CD14-positive monocyte (primary cell): Measurements from ENCODE around the gene HOXB4. TPM values are rescaled to one million over a fixed set of nuclear protein-coding genes. Genes with fewer than 3 reads are reported as not detected.

ENCODE experiments used
- DNase-seq, 3 donors: peaks; one replicate each; pipeline ENCODE4 v3.0.0-alpha.2; 2011 to 2022
- H2AFZ ChIP-seq: 2 replicates; pipeline ENCODE4 v1.6.0; 2012; ENCODE audit warnings: mild to moderate bottlenecking, low read depth, low read length, inconsistent platforms; ENCODE audit not compliant: insufficient read depth, poor library complexity, severe bottlenecking
- H3K27ac ChIP-seq, 2 donors: 1 replicate in 1 of 2; 2 replicates in 1 of 2; pipeline ENCODE4 v1.5.1; 2012 to 2013; ENCODE audit warnings: low read length in 2 of 2, control low read depth in 1 of 2, inconsistent platforms in 1 of 2, low read depth in 1 of 2, mild to moderate bottlenecking in 1 of 2
- H3K27me3 ChIP-seq, 2 donors: one replicate each; pipeline versions ENCODE4 v1.6.0 to v1.6.1; 2011 to 2013; ENCODE audit warnings: low read length in 2 of 2; ENCODE audit not compliant: control insufficient read depth in 2 of 2, insufficient read depth in 2 of 2
- H3K36me3 ChIP-seq, 2 donors: replicated peaks in 1 of 2; 1 replicate in 1 of 2; 2 replicates in 1 of 2; pipeline versions ENCODE4 v1.5.1 to v1.6.1; 2012 to 2013; ENCODE audit warnings: low read length in 2 of 2, control low read depth in 1 of 2, inconsistent platforms in 1 of 2, mild to moderate bottlenecking in 1 of 2; ENCODE audit not compliant: insufficient read depth in 2 of 2, control insufficient read depth in 1 of 2
- H3K4me1 ChIP-seq, 2 donors: 1 replicate in 1 of 2; 2 replicates in 1 of 2; pipeline versions ENCODE4 v1.5.1 to v1.6.1; 2012 to 2013; ENCODE audit warnings: low read length in 2 of 2, control low read depth in 1 of 2, inconsistent platforms in 1 of 2, mild to moderate bottlenecking in 1 of 2, moderate library complexity in 1 of 2; ENCODE audit not compliant: insufficient read depth in 2 of 2, control insufficient read depth in 1 of 2
- H3K4me2 ChIP-seq: replicated peaks from 2 replicates; pipeline ENCODE3; 2012; ENCODE audit warnings: low read length, moderate library complexity, mild to moderate bottlenecking; ENCODE audit not compliant: poor library complexity, severe bottlenecking; ENCODE audit errors: extremely low read depth
- H3K4me3 ChIP-seq, 3 experiments: fragments of 200-600 bp in 1 of 3; sonication (generic) in 1 of 3; replicated peaks in 1 of 3; 1 replicate in 2 of 3; 2 replicates in 1 of 3; pipeline ENCODE4 v1.5.1; 2011 to 2013; ENCODE audit warnings: low read length in 3 of 3, mild to moderate bottlenecking in 3 of 3, control low read depth in 2 of 3, low read depth in 2 of 3, inconsistent platforms in 1 of 3, moderate library complexity in 1 of 3
- H3K79me2 ChIP-seq: 2 replicates; pipeline ENCODE4 v1.6.0; 2012; ENCODE audit warnings: mild to moderate bottlenecking, control low read depth, inconsistent platforms, low read length, moderate library complexity; ENCODE audit not compliant: insufficient read depth
- H3K9ac ChIP-seq: 2 replicates; pipeline ENCODE4 v1.6.0; 2017; ENCODE audit warnings: low read length, mild to moderate bottlenecking; ENCODE audit not compliant: insufficient read depth, poor library complexity, severe bottlenecking
- H3K9me3 ChIP-seq, 2 donors: replicated peaks in 1 of 2; 1 replicate in 1 of 2; 2 replicates in 1 of 2; pipeline versions ENCODE4 v1.5.1 to v1.6.1; 2012 to 2013; ENCODE audit warnings: low read length in 2 of 2, control low read depth in 1 of 2; ENCODE audit not compliant: control insufficient read depth in 1 of 2, insufficient read depth in 1 of 2
- H4K20me1 ChIP-seq: 2 replicates; pipeline ENCODE4 v1.6.0; 2012; ENCODE audit warnings: mild to moderate bottlenecking, low read length, control low read depth, moderate library complexity; ENCODE audit not compliant: insufficient read depth
- H3K27ac Mint-ChIP-seq, 7 donors: one replicate each; pipeline ENCODE4 v1.8.0; 2020; ENCODE audit warnings: mild to moderate bottlenecking in 7 of 7, mixed read lengths in 7 of 7, moderate library complexity in 6 of 7, inconsistent platforms in 2 of 7
- H3K27me3 Mint-ChIP-seq, 3 donors: one replicate each; pipeline ENCODE4 v1.8.0; 2021 to 2022; ENCODE audit warnings: low read depth in 3 of 3, mild to moderate bottlenecking in 3 of 3, mixed read lengths in 3 of 3, moderate library complexity in 3 of 3, inconsistent platforms in 1 of 3
- H3K36me3 Mint-ChIP-seq, 2 donors: one replicate each; pipeline ENCODE4 v1.8.0; 2020; ENCODE audit warnings: mixed read lengths in 2 of 2, inconsistent platforms in 1 of 2, mild to moderate bottlenecking in 1 of 2
- H3K4me1 Mint-ChIP-seq: one replicate; pipeline ENCODE4 v1.8.0; 2020; ENCODE audit warnings: mild to moderate bottlenecking, mixed read lengths
- H3K4me3 Mint-ChIP-seq, 2 donors: one replicate each; pipeline ENCODE4 v1.8.0; 2020; ENCODE audit warnings: mild to moderate bottlenecking in 2 of 2, mixed read lengths in 2 of 2, moderate library complexity in 1 of 2
- H3K9me3 Mint-ChIP-seq, 7 donors: one replicate each; pipeline ENCODE4 v1.8.0; 2020 to 2022; ENCODE audit warnings: mixed read lengths in 7 of 7, mild to moderate bottlenecking in 6 of 7, moderate library complexity in 6 of 7, inconsistent platforms in 2 of 7
- CTCF ChIP-seq: fragments of 200-600 bp; IDR thresholded peaks from one replicate; pipeline ENCODE4 v1.8.0; 2022; ENCODE audit warnings: antibody characterized with exemption, mild to moderate bottlenecking
- WGBS: methylation state at CpG from one replicate; pipeline ENCODE4 v1.1.5; 2013; ENCODE audit warnings: missing lambda C conversion rate; ENCODE audit not compliant: insufficient coverage; 5-methylcytosine and 5-hydroxymethylcytosine counted together
- intact Hi-C, 2 donors: fragments of 100-400 bp; cut with micrococcal nuclease; formaldehyde crosslinking; loops; one replicate each; pipeline versions ENCODE4 v1.15.0 to v1.15.1; 2023
- polyA plus RNA-seq, 3 donors: library from polyadenylated mRNA; depleted of rRNA in 1 of 3; unstranded in 2 of 3; stranded (reverse) in 1 of 3; fragments of 300-500 nt in 2 of 3; fragments of >200 nt in 1 of 3; fragmentation: Illumina TruSeq in 2 of 3; gene quantifications; 1 replicate in 2 of 3; 2 replicates in 1 of 3; pipeline ENCODE4 v1.2.3, GENCODE V29; 2012 to 2021

HOXB4 gene
- polyA plus RNA-seq, 3 donors = 0.16 TPM; not detected in 2

- Histone ChIP-seq H2AFZ (no peak overlapping the region), H3K9ac (no peak overlapping the region), H3K27me3 (peaks cover 21 to 48% of the 10 kb centered on the region in 2 donors), H4K20me1 (no peaks in the 10 kb centered on the region), H3K4me2 (no peak overlapping the region), H3K4me3 (no peak overlapping the region), H3K79me2 (no peaks in the 10 kb centered on the region), H3K9me3 (no peaks in the 10 kb centered on the region), H3K4me1 (peaks cover 11 to 21% of the 10 kb centered on the region in 2 donors), H3K36me3 (no peaks in the 10 kb centered on the region), H3K27ac (no peak overlapping the region)
- peaks cover 0 to 11% (median 0%) of the 10 kb centered on the region in 7 donors for H3K9me3 Mint-ChIP-seq
- peaks cover 22% of the 10 kb centered on the region for H3K4me1 Mint-ChIP-seq
- intact Hi-C loops = no loop called here
- no peak overlapping the region for H3K4me3 Mint-ChIP-seq
- H3K27me3 Mint-ChIP-seq = peaks cover 54 to 57% (median 56%) of the 10 kb centered on the region in 3 donors
- WGBS = 94% methylated on average over 2 of the region's 11 CpGs
- DNase-seq = no peak
- no peak for TF ChIP-seq CTCF
- H3K36me3 Mint-ChIP-seq = peaks cover 2 to 10% of the 10 kb centered on the region in 2 donors
- no peak overlapping the region for H3K27ac Mint-ChIP-seq
Measured at GRCh38 chr17:48552466-48553189, 25.5 kb downstream of the HOXB4 start.

- Histone ChIP-seq H3K27ac (no peak overlapping the region), H3K4me1 (peaks cover 13 to 23% of the 10 kb centered on the region in 2 donors), H3K36me3 (no peaks in the 10 kb centered on the region), H3K79me2 (no peaks in the 10 kb centered on the region), H3K9ac (no peak overlapping the region), H3K27me3 (peaks cover 21 to 48% of the 10 kb centered on the region in 2 donors), H4K20me1 (no peaks in the 10 kb centered on the region), H3K4me2 (no peak overlapping the region), H2AFZ (no peak overlapping the region), H3K9me3 (no peaks in the 10 kb centered on the region), H3K4me3 (no peak overlapping the region)
- peaks cover 0 to 11% (median 0%) of the 10 kb centered on the region in 7 donors for H3K9me3 Mint-ChIP-seq
- H3K36me3 Mint-ChIP-seq = peaks cover 2 to 10% of the 10 kb centered on the region in 2 donors
- intact Hi-C loops = no loop called here
- peaks cover 55 to 57% (median 56%) of the 10 kb centered on the region in 3 donors for H3K27me3 Mint-ChIP-seq
- H3K4me1 Mint-ChIP-seq = peaks cover 28% of the 10 kb centered on the region
- no peak overlapping the region for H3K4me3 Mint-ChIP-seq
- DNase-seq = no peak
- H3K27ac Mint-ChIP-seq = no peak overlapping the region
- no peak for TF ChIP-seq CTCF
- 95% methylated on average over 40 of the region's 47 CpGs for WGBS
Measured at GRCh38 chr17:48551596-48552465, 26.3 kb downstream of the HOXB4 start.
